Measurements from ENCODE around the gene CRYBB1. TPM values are rescaled to one million over a fixed set of nuclear protein-coding genes. Genes with fewer than 3 reads are reported as not detected.

The CRYBB1 gene
- total RNA-seq, 4 donors from 2014 or later, result 1.1 to 6.4 TPM; not detected in 2

DNA sequence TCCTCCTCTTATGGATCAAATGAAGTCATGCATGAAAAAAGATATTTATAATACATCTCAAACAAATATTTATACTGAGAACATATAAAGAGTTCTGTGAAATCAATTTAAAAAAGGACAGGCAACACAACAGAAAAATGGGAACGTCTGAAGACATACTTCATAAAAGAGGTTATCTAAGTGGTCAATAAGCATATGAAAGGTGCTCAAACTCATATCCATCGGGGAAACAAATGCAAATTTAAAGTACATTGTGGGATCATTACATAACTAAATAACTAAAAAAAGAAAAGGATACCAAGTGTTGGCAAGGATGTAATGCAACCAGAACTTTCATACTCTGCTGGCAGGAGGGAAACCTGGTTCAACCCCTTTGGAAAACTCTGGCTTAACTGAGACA lies 50.2 kb downstream of the CRYBB1 start:
- H3K36me3 ChIP-seq, result no peaks in the 10 kb centered on the region
- no peak for DNase-seq
- no peaks in the 10 kb centered on the region for H3K27me3 ChIP-seq
- intact Hi-C loops (cut with DNase I; ENCODE audit: low total_unique reads) (no loop called here), in situ Hi-C loops (cut with MboI; ENCODE audit: low pct_ligation_motif_present in 1 of 4, low pct_unique_long_range_greater_than_20kb in 1 of 4, low sequenced_read_pairs in 3 of 4) (no loop called here)
- 74 to 79% methylated on average over 2 of the region's 2 CpGs for WGBS, 2 donors (ENCODE audit: low coverage in 1 of 2)
- H3K4me1 ChIP-seq, result no peaks in the 10 kb centered on the region
- TF ChIP-seq, protein P1, sequence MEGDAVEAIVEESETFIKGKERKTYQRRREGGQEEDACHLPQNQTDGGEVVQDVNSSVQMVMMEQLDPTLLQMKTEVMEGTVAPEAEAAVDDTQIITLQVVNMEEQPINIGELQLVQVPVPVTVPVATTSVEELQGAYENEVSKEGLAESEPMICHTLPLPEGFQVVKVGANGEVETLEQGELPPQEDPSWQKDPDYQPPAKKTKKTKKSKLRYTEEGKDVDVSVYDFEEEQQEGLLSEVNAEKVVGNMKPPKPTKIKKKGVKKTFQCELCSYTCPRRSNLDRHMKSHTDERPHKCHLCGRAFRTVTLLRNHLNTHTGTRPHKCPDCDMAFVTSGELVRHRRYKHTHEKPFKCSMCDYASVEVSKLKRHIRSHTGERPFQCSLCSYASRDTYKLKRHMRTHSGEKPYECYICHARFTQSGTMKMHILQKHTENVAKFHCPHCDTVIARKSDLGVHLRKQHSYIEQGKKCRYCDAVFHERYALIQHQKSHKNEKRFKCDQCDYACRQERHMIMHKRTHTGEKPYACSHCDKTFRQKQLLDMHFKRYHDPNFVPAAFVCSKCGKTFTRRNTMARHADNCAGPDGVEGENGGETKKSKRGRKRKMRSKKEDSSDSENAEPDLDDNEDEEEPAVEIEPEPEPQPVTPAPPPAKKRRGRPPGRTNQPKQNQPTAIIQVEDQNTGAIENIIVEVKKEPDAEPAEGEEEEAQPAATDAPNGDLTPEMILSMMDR (IDR thresholded peaks at IDR 0.05), result no peak
- TF ChIP-seq POLR2AphosphoS5 (IDR thresholded peaks at IDR 0.05) (no peak), EP300 (IDR thresholded peaks at IDR 0.05; ENCODE audit: low read depth) (no peak), POLR2A (IDR thresholded peaks at IDR 0.05) (no peak)
- H3K4me3 ChIP-seq, result no peak overlapping the region
- no peak overlapping the region for H3K27ac ChIP-seq
- no peaks in the 10 kb centered on the region for H3K9me3 ChIP-seq

DNA sequence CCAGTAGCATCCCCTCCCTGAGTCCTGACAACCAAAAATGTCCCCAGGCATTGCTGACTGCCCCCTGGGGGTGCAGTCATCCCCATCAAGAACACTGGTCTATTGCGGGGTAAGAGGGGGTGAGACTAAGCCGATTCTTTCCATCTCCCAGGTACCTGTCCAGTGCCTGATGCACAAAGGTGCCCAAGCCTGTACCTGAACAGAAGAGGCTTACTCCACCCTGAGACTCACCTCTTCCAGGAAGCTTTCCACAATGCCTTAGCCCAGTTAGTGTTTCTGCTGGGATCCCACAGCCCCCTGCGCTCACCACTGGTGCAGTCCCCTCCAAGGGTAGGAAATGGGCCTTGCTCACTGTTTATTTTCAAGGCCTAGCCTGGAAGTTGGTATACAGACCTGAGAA lies 50.8 kb downstream of the CRYBB1 start:
- H3K4me1 ChIP-seq, result no peaks in the 10 kb centered on the region
- no peaks in the 10 kb centered on the region for H3K27me3 ChIP-seq
- H3K4me3 ChIP-seq, result no peak overlapping the region
- H3K9me3 ChIP-seq, result no peaks in the 10 kb centered on the region
- no peak for DNase-seq
- in situ Hi-C loops (cut with MboI; ENCODE audit: low pct_ligation_motif_present in 1 of 4, low pct_unique_long_range_greater_than_20kb in 1 of 4, low sequenced_read_pairs in 3 of 4) (no loop called here), intact Hi-C loops (cut with DNase I; ENCODE audit: low total_unique reads) (no loop called here)
- H3K27ac ChIP-seq, result no peak overlapping the region
- H3K36me3 ChIP-seq, result no peaks in the 10 kb centered on the region
- TF ChIP-seq POLR2A (IDR thresholded peaks at IDR 0.05) (no peak), EP300 (IDR thresholded peaks at IDR 0.05; ENCODE audit: low read depth) (no peak), POLR2AphosphoS5 (IDR thresholded peaks at IDR 0.05) (no peak)
- TF ChIP-seq, protein P1 (IDR thresholded peaks at IDR 0.05), result no peak
- WGBS, 2 donors (ENCODE audit: low coverage in 1 of 2), result 96% methylated on average over 3 of the region's 3 CpGs; no CpG with 5 or more reads in 1 of the 2 donors

DNA sequence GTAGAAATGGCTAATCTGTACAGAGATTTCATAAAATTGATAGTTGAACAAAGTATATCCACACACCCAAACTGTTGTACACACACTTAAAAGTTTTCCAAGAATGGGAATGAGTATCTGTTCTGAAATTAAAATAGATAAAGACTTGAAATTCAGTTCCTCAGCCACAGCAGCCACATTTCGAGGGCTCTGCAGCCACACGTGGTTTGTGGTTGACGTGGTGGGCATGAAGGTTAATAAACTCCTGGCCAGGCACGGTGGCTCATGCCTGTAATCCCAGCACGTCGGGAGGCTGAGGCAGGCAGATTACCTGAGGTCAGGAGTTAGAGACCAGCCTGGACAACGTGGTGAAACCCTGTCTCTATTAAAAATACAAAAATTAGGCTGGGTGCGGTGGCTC lies 51.9 kb downstream of the CRYBB1 start:
- 79% methylated on average over 8 of the region's 8 CpGs; no CpG with 5 or more reads in 1 of the 2 donors for WGBS, 2 donors (ENCODE audit: low coverage in 1 of 2)
- in situ Hi-C loops (cut with MboI; ENCODE audit: low pct_ligation_motif_present in 1 of 4, low pct_unique_long_range_greater_than_20kb in 1 of 4, low sequenced_read_pairs in 3 of 4) (no loop called here), intact Hi-C loops (cut with DNase I; ENCODE audit: low total_unique reads) (no loop called here)
- TF ChIP-seq EP300 (IDR thresholded peaks at IDR 0.05; ENCODE audit: low read depth), result no peak
- no peak for TF ChIP-seq POLR2A (IDR thresholded peaks at IDR 0.05)
- TF ChIP-seq, protein P1 (IDR thresholded peaks at IDR 0.05), result no peak
- no peak for TF ChIP-seq POLR2AphosphoS5 (IDR thresholded peaks at IDR 0.05)
- Histone ChIP-seq H3K4me3 (no peak overlapping the region), H3K27me3 (no peaks in the 10 kb centered on the region), H3K36me3 (no peaks in the 10 kb centered on the region), H3K9me3 (no peaks in the 10 kb centered on the region), H3K27ac (no peak overlapping the region), H3K4me1 (no peaks in the 10 kb centered on the region)
- no peak for DNase-seq

DNA sequence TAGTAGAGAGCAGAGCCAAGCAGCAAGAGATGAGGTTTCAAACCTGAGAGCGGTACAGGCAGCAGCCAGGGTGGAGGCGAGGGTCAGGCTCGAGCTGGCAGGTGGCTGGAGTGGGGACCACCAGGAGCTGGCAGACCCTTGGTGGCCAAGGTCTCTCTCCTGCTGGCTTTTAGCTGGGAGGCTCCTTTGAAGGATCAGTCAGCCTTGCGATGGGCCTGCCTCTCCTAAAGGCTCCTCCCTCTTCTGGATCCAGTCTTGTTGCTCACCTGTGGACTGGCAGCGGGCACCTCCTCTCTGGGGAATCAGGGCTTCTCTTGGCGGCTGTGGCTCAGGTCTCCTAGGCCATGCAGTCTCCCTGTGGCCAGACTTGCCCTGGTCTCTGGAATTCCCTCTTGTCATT lies 52.6 kb downstream of the CRYBB1 start:
- Histone ChIP-seq H3K9me3 (no peaks in the 10 kb centered on the region), H3K4me3 (no peak overlapping the region), H3K36me3 (no peaks in the 10 kb centered on the region), H3K27ac (no peak overlapping the region), H3K27me3 (no peaks in the 10 kb centered on the region), H3K4me1 (no peaks in the 10 kb centered on the region)
- 94 to 100% methylated on average over 1 to 6 of the region's 6 CpGs for WGBS, 2 donors (ENCODE audit: low coverage in 1 of 2)
- no peak for DNase-seq
- in situ Hi-C loops (cut with MboI; ENCODE audit: low pct_ligation_motif_present in 1 of 4, low pct_unique_long_range_greater_than_20kb in 1 of 4, low sequenced_read_pairs in 3 of 4), result no loop called here
- TF ChIP-seq POLR2AphosphoS5 (IDR thresholded peaks at IDR 0.05), result no peak
- TF ChIP-seq POLR2A (IDR thresholded peaks at IDR 0.05), result no peak
- TF ChIP-seq, protein P1 (IDR thresholded peaks at IDR 0.05), result no peak
- no peak for TF ChIP-seq EP300 (IDR thresholded peaks at IDR 0.05; ENCODE audit: low read depth)
- intact Hi-C loops (cut with DNase I; ENCODE audit: low total_unique reads), result no loop called here

All from transverse colon (tissue), 4 donors.